HG03571 (cell line): ENCODE measurements around the gene ZBTB7B.

Experiments
- ATAC-seq: cut with Tn5 transposase; IDR thresholded peaks from one replicate; pipeline ENCODE4 v1.9.1; 2021; ENCODE audit not compliant: unreplicated experiment

The ZBTB7B gene

GRCh38 chr1:155003766-155004351 lies 1.3 kb downstream of the ZBTB7B start:
- no peak for ATAC-seq

DNA sequence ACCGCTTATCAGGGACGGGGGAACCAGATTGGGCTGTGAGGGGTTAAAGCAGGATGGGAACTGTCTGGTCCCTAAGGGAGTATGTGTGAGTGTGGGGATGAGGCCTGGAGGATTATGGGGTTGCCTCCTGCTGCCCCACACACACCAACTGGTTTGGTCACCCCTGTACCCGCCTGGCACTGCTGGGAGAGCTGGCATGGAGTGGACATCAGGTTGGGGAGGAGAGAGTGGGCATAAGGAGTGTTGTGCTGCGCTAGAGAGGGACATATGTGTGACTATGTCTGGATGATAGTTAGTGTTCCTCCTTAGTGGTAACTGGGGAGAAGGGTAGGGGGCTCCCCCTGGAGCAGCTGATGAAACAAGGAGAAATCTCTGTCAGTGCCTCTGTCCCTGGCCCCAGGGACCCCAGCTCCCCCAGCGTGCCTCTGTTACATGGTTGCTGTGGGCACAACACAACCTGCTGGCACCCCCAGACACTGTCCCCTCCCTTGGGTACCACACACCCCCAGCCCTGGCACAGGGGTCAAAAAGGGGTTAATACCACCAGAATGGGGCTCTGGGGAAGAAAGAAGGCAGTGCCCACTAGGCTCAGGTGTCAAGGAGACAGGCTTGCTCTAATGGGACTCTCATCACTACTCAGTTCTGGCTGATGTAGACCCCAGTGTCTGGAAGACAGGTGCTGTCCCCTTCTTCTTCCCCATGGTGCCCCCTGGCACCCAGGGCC lies 1.9 kb downstream of the ZBTB7B start:
- ATAC-seq, result no peak

DNA sequence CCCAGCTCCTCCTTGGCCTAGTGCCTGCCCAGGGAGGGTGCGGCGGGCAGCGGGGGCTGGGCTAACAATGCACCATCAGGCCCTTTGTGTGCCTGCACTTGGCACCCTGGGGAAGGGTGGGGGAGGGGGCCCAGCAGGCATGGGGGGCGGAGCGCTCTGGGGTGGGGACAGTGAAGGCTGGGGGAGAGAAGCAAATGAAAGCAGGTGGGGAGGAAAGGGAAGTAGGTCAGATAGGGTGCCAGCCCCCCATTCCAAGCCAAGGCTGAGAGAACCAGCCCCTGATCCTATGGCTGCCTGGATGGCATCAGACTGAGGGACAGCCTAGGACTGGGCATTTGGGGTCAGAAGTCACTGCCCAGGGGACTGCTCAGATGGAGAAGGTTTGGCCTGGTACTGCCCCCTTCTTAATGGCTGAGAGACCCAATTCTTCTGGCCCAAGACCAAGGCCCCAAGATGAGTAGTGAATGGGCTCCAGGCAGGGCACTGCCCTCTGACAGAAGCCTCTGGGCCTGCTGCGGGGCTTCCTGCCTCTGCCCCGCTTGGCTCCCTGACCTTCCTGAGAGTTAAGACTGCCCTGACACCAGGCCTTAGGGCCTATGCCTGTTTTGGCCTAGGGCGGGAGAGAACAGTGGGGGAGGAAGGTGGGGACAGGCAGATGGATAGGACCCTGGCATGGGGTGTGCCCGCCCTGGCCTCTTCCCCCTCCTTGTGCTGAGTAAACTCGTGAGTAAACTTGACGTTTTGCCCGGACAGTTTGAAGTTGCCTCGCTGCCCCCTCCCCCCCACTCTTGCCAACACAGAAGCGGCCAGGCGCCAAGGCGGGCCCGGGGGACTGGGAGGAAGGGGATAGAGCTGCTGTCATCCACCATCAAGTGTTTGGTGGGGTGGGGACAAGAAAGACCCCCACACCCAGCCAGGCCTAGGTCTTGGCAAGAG lies 2.7 kb downstream of the ZBTB7B start:
- ATAC-seq, result no peak

DNA sequence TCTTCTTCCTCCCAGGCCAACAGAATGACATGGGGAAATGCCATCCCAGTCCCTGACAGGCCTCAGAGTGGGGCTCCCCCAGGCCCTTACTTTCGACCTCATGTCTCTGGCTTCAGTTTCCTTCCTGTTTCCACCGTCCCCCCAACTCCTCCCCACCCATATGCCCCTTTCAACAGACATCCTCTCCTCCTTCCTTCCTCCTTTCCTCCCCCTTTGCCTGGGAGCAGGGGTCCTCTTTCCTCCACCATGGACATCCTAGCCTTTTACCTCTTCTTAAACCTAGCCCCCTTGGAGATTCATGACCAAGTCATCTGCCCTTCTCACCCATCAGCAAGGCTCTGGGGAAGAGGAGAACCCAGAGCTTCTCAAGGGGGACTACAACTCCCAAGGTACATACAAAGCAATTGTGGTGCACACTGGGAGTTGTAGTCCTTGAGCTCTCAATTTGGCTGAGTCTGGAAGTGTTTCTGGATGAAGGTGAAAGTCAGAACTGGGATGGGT lies 4.0 kb downstream of the ZBTB7B start:
- ATAC-seq, result no peak

- no peak for ATAC-seq
These were observed 4.7 kb downstream of the ZBTB7B start for GRCh38 chr1:155007251-155007828.

- no peak for ATAC-seq
These were observed 5.7 kb downstream of the ZBTB7B start for GRCh38 chr1:155008015-155008941.

DNA sequence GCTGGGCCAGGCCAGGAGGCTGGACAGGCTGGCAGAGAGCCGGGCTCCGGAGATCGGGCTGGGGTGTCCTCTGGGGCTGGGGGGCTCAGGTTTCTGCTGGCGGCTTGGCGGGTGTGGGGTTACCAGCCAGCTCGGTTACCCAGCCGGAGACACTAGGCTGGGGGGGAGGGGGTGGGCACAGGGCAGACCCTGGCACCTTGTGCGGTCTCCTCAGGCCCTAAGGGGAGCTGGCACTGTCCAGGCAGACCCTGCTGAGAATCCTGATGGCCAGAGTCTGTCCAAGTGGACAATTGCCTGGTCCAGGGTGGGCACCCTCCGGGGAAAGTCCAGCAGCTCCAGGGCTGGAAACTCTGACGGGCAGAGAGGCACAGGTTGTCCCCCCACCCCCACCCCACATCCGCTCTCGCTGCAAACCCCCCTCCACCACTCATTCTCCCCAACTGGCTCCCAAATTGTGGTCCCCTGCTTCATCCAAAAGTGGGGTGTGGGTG lies 6.7 kb downstream of the ZBTB7B start:
- ATAC-seq, result no peak

- ATAC-seq, result no peak
These were observed 7.1 kb downstream of the ZBTB7B start for GRCh38 chr1:155009742-155010141.

DNA sequence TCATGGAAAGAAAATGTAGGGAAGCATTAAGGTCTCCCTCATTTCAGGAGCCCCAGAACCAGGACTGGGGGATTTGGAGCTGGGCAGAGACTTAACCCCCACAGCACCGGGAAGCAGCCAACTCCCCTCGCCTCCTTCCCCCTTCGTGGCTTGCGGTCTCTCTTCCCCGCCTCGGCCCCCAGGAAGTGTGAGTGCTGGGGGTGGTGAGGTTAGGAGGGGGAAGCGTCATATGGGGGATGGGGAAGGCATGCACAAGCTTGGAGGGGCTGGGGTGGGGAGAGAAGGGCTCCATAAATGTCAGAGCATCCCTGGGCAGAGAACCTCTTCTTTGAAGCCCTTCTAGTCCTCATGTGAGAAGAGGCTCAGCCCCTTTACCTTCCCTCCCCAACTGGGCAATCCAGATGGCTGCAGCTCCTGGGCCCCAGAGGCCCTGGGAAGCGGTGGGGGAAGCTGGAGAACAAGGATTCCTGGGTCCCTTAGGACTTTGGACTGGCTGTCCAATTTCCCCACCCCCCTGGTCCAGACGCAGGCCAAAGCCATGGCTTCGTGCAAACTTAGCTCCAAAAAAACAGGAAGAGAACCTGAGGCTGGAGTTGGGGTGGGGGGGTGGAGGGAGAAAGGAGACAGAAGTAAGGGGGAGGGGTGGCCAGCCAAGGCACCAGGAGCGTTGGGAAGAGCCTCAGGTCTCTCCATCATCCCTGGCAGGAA lies 7.8 kb downstream of the ZBTB7B start:
- no peak for ATAC-seq

- no peak for ATAC-seq
These were observed 8.4 kb downstream of the ZBTB7B start for GRCh38 chr1:155011004-155011416.

GRCh38 chr1:155011437-155012025 lies 8.9 kb downstream of the ZBTB7B start:
- no peak for ATAC-seq

- ATAC-seq, result no peak
These were observed 9.5 kb downstream of the ZBTB7B start for GRCh38 chr1:155012026-155012546.

- ATAC-seq, result no peak
These were observed 10.4 kb downstream of the ZBTB7B start for GRCh38 chr1:155012776-155013602.

DNA sequence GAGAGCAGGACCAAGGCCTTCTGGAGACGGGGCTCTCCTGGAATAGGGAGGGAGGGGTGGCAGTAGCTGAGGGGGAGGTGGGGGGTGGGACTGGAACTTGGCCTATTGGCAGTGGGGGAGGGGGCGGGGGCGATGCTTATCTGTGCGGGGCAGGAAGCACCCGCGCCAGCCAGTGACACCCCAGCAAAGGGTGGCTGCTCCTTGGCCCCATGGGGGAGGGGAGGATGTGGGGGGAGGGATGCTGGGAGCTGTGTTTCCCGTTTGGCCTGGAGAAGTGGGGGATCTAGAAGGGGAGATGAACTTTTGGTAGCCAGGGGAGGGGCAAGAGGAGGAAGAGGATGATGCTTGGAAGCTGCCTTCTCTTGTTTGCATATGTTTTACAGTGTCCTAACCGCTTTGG lies 11.0 kb downstream of the ZBTB7B start:
- ATAC-seq, result no peak

GRCh38 chr1:155014709-155015508 lies 12.3 kb downstream of the ZBTB7B start:
- ATAC-seq, result no peak

DNA sequence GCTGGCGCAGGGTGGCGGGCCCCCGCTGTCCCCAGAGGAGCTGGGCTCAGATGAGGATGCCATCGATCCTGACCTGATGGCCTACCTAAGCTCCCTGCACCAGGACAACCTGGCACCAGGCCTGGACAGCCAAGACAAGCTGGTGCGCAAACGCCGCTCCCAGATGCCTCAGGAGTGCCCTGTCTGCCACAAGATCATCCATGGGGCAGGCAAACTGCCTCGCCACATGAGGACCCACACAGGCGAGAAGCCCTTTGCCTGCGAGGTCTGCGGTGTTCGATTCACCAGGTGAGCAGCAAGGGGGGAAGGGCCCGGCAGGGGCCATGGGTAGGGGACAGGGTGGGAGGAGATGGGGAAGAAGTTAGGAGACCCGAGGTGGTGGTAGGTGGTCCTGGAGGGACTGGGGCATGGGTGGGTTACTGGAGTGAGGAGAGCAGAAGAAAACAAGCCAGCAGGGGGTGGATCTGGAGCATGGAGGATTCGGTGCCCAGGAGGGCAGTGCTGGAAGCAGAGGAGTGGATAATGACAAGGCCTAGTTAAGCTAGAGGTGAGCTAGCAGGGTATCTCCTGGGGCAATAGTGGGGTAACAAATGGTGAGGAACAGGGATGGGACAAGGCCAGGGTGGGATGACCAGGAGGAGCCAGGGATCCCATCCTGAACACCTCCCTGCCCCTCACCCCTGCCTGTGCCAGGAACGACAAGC lies 13.1 kb downstream of the ZBTB7B start:
- ATAC-seq, result no peak
